ENCODE data around the gene EEF2.
"Not testable (repeated sequence)": the region's sequence is repeated elsewhere in the genome, so short reads cannot be mapped to it uniquely, and the experiment has no call there.

Gene EEF2

DNA sequence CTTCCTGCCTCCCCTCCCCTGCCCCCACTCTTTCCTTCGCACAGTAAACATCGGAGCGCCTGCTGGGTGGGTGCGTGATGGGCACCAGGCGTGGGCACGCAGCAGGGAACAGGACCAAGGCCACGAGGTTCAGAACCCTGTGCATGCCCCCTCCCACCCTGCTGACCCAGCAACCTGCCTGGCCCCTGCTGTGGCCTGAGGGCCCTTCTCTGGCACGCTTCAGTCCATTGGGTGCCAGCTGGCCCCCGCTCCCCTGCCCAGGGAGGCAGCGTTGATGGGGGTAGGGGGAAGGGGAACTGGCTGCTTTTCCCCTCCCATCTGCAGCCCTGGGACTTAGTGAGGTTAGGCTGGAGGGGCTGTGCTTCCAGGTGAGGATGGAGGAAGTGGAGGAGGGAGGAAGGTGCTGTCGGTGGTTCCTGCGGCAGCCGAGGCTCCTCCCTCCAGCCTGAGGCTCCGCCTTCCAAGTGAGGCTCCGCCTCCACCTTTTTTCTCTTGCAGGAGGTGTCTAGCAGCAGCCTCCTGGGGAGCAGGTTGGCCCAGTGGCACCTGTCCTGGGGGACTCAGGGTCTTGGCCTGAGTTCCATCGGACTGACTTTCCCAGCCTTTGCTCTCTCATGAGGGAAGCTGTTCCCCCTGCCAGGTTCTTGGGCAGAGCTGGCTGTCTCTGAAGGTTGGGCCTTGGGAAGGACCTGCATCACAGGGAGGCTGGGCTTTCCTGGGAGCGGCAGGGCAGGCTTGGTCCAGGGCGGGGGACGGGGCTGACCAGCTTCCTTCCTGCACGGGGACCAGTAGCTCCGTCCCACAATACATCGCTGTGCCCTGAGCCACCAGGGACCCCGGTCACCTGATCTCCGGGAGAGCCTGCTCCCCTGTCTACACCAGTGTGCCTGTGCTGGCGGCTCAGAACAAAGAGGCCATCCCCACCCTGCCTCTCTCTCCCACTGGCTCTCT lies 29.6 kb upstream of the EEF2 start:
- no peak for DNase-seq

DNA sequence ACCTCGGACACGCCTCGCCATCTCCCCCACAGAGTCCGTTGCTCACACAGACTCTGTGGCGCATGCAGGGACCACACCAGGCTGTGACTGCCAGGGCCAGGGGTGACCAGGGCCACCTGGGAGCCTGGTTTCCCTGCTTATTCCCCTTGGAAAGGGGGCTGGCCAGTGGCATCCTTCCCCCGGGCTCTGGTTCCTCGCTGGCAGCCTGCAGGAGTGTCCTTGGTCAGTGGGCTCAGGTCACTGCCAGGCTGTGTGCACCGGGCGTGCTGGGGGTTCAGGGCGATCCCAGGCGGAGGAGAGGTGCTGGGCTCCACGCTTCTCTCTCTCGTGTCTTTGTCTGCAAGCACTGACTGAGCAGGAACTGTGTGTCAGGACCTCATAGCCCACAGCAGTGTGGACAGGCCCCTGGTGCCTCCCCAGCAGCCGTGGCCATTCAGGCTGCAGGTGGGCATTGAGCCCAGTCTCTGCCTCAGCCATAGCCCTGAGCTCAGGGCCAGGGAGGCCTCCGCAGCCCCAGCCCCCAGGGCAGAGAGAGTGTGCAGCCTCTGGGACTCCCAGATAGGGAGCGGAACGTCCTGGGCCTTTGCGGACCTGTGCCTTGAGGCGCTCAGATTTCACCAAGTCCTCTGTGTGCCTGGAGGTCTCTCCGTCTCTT lies 28.8 kb upstream of the EEF2 start:
- no peak for DNase-seq

DNA sequence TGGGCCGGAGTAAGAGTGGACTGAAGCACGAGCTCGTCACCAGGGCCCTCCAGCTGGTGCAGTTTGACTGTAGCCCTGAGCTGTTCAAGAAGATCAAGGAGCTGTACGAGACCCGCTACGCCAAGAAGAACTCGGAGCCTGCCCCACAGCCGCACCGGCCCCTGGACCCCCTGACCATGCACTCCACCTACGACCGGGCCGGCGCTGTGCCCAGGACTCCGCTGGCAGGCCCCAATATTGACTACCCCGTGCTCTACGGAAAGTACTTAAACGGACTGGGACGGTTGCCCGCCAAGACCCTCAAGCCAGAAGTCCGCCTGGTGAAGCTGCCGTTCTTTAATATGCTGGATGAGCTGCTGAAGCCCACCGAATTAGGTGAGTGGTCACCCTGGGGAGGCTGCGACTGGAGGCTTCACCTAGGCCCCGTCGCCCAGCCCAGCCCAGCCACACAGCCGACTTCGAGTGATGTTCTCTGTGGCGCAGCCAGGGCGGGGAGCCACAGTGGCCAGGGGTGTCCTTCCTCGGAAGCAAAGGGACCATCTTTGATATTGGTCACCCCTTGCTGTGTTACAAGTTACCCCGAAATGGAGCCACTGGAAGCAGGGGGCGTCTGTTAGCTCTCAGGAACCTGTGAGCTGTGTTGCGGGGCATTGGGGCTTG lies 27.8 kb upstream of the EEF2 start:
- DNase-seq = no peak

DNA sequence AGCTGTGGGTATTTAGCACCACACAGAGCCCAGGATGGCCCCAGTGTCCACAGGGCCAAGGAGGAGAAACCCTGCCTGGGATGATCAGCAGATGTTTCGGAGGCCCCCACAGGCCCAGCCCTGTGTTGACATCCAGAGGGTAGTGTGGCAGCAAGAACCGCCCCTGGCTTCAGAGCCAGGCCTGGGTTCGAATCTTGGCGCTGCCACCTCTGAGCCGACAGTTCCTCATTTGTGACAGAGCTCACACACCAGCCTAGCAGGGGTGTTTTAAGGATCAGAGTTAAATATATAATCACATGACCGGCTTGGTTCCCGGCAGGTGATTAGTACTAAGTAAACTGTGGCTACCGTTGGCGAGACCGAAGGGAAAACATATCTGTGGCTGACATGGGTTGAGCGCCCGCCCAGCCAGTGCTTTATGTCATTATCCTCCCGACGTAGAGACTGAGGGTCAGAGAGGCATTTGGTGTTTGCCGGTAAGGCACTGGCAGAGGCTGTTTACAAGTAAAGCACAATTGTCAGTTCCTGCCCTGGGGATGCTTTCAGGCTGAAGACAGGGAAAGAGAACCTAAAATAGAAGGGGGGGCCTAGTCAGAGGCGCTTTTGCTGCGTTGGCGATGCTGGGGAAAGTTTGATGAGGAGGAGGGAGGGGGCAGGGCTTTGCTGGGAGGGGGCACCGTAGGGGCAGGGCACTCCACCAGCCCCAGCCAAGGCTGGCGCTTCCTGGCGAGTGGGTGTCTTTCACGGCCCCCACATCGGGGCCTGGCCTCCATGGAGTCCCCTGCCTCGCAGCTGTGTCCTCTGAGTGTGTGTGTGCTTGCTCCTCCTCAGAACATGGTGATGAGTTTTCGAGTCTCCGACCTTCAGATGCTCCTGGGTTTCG lies 27.1 kb upstream of the EEF2 start:
- DNase-seq = no peak

DNA sequence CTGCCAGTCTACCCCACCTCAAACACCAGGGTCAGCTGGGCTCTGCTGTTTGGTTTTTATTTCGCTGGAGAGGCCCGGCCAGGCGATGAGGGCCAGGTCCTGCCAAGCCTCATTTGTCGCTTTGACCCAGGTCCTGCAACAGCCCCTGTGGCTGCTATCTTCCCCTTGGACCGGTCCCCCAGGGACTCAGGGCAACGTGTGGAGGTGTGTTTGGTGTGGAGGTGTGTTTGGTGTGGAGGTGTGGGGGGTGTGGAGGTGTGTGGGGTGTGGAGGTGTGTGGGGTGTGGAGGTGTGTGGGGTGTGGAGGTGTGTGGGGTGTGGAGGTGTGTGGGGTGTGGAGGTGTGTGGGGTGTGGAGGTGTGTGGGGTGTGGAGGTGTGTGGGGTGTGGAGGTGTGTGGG lies 26.2 kb upstream of the EEF2 start:
- not testable (repeated sequence) for DNase-seq

DNA sequence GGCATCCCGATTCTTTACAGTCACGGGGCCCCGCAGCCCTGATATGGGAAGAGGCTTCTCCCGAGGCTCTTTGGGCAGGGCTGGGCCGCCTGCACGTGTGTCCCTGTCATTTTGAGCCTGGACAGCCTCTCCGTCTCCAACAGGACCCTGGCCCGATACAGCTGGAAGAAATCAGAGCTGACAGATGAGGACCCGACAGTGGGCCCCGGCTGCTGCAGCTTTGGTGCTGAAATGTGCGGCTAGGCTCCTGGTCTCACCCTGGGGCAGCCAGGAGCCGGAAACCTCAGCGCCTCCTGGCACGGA lies 25.5 kb upstream of the EEF2 start:
- DNase-seq = no peak

DNA sequence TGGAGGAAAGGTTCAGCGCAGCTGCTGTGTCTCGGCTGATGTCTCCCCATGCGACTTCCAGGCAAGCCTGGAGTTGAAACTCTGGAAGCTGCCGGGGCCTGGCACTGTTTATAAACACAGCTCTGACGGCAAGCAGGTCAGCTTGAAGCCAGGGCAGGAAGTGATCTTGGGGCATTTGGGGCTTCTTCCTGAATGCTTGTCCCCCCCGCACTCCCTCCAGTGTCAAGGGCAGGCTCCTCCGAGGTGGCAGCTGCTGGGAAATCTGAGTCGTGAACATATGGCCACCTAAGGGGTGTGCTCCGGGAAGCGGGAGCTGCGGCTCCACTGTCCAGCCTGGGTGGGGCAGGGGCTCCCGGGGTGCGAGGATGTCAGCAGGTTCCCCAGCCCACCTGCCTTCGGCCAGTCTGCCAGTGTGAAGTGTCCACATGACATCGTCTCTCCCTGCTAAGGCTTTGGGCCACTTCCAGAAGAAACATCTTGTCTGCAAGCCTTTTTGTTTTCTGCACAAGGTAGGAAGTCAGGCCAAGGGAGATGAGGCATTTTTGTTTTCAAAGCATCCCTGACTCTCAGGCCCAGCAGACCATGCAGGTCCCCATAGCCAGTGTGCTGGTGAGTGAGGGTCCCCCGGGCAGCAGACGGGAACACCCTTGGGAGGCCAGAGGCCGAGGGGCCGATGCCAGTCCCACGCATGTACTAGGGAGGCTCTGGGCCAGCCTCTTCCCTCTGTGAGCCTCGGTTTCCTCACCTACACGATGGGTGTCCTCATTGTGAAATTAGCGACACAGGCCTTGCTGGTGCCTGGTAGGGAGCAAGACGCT lies 24.9 kb upstream of the EEF2 start:
- DNase-seq = no peak

DNA sequence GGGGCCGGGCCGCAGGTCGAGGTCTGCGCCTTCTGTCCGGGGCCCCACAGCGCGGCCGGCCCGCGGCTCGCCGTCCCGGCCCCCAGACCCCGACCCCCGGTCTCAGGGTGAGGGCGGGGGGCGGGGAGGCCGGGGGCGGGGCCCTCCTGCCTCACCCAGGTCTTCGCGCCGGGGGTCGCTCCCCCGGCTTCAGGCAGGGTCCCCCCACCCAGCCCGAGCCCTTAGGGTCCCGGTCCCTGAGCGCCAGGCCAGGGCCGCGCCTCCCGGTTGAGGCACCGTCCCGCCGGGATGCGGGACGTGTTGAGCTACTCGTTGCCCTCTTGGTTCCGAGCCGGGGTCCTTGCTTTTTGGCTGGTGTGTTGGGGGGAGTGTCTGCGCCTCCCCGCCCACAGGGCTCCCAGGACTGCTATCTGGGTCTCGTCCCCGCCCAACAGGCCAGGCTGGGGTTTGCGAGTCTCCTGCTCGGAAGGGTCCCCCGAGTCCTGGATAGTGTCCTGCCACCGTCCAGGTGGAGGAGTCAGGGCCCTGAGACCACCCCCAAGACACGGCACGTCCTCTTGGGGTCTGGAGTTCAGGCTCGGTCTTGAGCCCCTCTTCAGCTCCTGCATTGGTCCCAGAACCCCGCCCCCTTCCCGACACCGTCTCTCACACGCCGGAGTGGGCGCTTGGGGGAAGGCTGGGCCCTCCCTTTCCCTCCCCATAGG lies 22.7 kb upstream of the EEF2 start:
- DNase-seq = no peak

DNA sequence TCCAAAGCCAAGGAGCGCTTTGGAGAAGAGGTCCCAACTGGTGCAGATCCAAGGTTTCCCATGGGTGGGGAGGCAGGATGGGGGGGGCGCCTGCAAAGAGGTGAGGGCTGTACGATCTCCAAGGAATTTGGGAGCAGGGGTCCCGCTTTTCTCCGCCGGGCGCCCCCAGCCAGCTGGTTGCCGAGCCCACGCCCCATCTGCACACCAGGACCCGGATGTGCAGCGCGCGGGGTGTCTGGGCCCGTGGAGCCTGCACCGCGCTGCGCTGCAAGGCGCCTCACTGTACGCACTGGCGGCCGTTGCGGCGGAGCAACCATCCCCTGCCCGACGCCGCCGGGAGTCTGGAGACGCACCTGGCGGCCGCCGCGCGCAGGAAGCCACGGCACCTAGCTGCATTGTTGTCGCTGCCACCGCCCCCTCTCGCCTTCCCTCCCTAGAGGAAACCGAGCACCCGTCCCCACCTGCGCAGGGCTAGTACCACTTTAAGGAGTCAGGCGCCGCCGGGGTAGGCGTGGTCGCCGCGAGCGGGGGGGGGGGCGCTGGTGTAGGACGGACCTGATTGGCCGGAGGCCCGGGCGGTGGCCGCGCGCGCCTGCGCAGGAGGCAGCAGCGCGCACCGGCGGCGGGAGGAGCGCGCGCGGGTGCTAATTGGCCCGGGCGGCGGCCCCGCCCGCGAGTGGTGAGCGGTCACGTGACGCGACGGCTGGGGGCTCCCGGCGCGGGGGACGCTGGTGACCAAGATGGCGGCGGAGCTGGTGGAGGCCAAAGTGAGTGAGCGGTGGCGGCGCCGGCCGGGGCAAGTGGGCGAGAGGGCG lies 22.0 kb upstream of the EEF2 start, which contains the start of gene PIAS4:
Gene PIAS4 (plus strand): TSS at position 716 of the 815 bp plus-strand sequence. CDS start 25 bp downstream, at position 741.
- DNase-seq = peak; percentile 96

DNA sequence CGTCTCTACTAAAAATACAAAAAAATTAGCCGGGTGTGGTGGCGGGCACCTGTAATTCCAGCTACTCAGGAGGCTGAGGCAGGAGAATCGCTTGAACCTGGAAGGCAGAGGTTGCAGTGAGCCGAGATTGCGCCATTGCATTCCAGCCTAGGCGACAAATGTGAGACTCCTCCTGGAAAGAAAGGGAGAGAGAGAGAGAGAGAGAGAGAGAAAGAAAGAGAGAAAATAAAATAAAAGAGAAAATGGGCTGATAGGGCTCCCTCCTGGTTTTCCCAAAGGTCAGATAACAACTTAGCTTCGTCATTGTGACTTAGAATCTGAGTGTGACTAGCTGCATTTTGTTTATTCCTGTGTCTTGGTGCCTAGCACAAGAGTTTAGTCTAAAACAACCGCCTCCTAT lies 20.2 kb upstream of the EEF2 start:
- not testable (repeated sequence) for DNase-seq

DNA sequence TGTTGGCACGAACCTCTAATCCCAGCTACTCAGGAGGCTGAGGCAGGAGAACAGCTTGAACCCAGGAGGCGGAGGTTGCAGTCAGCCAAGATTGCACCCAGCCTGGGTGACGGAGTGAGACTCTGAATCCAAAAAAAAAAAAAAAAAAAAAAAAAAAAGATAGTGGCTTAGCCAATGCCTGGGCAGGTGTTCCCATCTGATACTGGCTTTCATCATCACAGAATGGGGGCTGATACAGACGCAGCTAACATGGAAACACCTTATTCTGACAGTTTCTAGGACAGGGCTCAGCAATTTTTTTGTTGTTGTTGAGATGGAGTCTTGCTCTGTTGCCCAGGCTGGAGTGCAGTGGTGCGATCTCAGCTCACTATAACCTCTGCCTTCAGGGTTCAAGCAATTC lies 15.5 kb upstream of the EEF2 start:
- not testable (repeated sequence) for DNase-seq

DNA sequence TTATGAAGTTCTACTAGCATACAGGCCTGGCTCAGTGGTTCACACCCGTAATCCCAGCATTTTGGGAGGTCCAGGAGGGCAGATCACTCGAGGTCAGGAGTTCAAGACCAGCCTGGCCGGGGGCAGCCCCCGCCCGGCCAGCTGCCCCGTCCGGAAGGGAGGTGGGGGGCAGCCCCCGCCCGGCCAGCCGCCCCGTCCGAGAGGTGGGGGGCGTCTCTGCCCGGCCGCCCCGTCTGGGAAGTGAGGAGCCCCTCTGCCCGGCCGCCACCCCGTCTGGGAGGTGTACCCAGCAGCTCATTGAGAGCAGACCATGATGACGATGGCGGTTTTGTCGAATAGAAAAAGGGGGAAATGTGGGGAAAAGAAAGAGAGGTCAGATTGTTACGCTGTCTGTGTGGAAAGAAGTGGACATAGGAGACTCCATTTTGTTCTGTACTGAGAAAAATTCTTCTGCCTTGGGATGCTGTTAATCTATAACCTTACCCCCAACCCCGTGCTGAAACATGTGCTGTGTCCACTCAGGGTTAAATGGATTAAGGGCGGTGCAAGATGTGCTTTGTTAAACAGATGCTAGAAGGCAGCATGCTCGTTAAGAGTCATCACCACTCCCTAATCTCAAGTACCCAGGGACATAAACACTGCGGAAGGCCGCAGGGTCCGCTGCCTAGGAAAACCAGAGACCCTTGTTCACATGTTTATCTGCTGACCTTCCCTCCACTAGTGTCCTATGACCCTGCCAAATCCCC lies 13.6 kb upstream of the EEF2 start:
- not testable (repeated sequence) for DNase-seq

DNA sequence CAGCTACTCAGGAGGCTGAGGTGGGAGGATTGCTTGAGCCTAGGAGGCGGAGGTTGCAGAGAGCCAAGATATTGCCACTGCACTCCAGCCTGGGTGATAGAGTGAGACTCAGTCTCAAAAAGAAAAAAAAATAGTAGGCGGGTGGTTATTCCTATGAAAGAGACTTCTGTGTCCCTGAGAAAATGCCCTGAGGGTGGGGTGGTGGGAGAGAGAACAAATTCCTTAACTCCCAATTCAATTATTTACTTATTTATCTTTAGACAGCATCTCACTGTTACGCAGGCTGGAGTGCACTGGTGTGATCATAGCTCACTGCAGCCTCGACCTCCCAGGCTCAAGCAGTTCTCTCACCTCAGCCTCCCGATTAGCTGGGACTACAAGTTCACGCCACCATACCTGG lies 10.3 kb upstream of the EEF2 start:
- no peak for DNase-seq

DNA sequence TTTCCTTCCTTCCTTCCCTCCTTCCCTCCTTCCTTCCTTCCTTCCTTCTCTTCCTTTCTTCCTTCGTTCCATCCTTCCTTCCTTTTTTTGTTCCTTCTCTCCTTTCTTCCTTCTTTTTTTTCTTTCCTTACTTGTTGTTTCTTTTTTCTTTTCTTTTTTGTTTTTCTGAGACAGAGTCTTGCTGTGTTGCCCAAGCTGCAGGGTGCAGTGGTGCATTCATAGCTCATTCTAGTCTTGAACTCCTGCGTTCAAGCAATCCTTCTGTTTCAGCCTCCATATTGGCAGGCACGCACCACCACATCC lies 5.5 kb upstream of the EEF2 start:
- no peak for DNase-seq

DNA sequence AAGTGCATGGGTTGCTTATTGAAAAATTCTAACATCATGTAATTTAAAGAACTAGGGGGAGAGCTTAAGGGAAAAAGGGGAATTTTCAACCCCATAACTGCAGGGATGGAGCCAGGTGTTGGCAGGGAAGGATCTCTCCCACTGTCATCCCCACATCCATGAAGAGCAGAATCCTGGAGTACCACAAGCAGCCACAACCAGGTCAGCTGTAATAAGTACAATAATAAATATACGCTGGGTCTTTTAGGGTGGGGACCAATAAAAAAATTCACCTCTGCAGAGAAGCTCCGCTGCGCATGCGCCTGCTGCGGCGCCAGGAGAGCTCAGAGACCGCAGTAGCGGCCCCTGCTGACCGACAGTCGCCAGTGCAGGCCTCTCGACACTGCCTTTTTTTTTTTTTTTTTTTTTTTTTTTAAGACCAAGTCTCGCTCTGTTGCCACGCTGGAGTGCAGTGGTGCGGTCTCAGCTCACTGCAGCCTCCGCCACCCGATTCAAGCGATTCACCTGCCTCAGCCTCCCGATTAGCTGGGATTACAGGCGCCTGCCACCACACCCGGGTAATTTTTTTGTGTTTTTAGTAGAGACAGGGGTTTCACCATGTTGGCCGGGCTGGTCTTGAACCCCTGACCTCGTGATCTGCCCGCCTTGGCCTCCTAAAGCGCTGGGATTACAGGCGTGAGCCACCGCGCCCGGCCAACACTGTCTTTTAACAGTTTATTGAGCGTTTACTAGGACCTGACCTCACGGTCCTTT lies 2.5 kb upstream of the EEF2 start:
- DNase-seq = peak; percentile 86

DNA sequence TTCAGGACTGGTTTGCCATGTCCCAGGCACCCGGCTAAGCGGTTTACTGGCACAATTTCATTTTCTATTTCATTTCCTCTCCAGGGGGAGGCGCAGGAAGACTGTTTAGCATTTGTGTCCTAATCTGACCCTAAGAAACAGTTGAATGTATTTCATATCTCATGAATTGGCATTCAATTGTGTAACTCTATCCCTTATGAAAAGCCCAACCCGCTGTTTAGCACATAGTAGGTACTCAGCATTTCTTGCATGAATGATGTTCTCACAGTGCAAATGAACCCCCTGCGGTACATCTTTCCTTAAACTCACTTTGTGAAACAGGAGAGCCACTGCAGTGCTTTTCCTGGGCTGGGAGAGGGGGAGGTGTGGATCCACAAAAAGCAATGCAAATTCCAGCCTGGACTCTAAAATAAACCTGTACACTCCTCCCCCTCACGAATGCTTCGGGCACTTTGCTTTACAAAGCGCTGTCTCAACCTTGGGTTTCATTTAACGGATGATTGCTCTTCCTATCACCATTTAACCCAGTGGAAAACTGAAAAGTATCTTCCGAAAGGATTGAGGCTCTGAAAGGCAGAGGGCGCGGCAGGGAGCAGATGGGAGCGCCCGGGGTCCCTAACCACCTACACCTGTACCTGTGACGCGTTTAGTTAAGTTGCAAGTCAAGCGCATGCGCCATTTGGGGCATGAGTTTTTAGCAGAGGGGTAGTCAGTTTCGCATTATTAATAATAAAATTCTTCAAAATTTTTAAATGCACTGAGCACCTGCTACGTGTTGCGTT lies 1.2 kb upstream of the EEF2 start:
- peak; percentile 49 for DNase-seq

DNA sequence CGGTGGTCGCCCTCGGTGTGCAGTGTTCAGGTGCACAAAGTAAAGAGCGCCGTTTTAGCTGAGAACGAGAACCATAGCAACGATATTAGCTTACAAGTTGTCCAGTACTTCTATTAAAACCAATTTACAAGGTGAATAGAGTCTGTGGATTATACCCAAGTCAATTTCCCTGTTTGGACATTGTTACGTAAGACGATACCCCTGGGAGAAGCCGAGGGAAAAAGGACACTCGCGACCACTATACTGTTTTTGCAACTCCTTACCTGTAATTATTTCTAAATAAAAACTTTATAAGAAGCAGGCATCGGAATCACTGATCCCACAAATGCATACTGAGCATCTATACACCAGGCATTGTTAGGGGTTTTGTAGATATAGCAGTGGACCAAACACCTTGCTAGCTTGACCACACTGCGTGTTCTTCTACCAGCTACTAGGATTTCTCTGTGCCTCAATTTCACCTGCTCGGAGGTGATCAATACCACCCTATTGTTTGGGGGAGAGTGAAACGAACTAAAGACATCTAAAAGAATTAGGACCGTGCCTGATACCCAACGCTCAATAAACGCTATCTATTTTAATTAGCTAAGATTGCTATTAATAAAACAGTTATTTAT lies 488 bp upstream of the EEF2 start:
- no peak for DNase-seq

DNA sequence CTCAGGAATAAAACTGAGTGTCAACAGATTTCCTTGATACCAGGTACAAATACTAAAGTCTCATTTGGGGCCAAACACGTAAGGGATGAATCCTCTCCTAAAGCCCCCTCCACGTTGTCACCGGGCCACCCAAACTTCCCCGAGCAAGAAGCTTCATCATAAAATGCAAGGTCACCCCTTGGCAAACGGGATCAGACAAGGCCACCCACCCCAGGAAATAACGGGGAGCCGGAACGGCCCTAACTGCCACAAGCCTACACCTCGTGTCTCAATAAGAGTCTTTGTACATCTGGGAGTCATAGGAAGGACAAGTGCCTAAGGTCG lies 717 bp downstream of the EEF2 start:
- DNase-seq = no peak
